Measurements from ENCODE around the gene CDH1.

The CDH1 gene

DNA sequence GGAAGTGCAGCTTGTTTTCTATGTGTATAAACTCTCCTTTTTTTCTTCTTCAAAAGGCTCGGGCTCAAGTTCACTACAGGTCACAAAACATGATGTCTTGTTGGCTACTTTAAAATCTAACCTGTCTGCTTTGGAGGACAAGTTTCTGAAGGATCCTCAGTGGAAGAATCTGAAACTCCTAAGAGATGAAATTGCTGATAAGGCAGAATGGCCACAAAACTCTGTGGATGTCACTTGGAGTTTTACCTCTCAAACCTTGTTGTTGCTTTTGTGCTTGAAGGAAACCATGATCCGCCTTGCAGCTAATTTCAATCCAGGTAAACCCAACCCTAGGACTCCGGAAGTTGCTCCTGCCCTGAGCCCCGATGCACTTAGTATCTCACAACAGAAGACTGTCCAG, 122.7 kb downstream of the CDH1 start:
- no peak for FAIRE-seq

GRCh38 chr16:68860978-68861892, 124.1 kb downstream of the CDH1 start:
- FAIRE-seq: no peak

DNA sequence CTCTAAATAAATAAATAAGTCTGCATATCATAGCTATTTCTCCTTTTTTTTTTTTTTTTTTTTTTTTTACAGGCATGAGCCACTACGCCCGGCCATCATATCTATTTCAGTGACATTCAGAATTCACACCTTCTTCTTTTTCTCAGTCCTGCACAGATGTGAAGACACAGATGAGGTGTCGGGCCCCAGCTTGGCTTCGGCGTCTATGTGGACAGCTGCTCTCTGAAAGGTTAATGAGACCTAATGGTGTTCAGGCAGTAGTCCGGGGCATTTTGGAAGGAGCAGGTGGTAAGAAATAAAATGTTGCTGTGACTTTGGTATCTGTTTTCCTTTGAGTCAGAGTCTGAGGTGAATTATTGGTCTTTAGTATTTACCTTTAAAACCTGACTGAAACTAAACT, 129.8 kb downstream of the CDH1 start:
- FAIRE-seq: no peak

- FAIRE-seq: no peak
Observed at GRCh38 chr16:68869492-68870088, 132.5 kb downstream of the CDH1 start.

DNA sequence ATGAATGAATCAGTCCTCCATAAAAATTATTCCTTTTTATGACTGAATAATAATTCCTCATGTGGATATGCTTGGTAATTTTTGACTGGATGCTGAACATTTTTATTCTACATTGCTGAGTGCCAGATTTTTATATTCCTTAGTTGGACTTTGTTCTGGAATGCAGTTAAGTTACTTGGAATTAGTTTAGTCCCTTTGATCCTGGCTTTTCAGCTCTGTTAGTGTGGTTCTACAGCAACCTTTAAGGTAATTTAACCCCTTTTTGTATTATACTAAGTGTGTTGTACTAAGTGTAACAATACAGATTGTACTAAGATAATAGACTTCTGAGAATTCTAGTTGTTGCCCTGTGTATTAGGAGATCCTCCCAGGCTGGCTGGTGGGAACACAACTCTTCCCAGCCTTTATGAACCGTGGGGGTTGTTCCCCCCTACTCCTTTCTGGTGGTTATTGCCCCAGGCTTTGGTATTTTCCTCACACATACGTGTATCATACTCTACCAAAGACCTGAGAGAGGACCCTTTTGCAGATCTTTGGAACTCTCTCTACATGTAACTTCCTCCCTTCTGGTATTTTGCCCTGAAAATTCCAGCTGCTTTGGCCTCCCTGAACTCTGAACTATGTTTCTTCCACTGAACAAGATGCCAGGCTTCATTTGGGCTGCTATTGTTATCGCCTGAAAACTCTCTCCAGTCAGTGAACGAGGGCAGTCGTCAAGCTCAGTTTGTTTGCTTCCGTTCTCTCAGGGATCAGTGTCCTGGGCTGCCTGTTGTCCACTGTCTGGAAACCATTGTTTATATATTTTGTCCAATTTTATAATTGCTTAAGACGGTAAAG, 136.8 kb downstream of the CDH1 start:
- no peak for FAIRE-seq

- FAIRE-seq: no peak
Observed at GRCh38 chr16:68875871-68876270, 138.8 kb downstream of the CDH1 start.

GRCh38 chr16:68883685-68884084, 146.6 kb downstream of the CDH1 start:
- no peak for FAIRE-seq

- peak; percentile 76 for FAIRE-seq
Observed at GRCh38 chr16:68884401-68884800, 147.3 kb downstream of the CDH1 start.

Data from endometrium (tissue), 2 donors.